ENCODE results near the gene OR1F1.

Gene OR1F1

GRCh38 chr16:3207086-3207953 lies 19.3 kb downstream of the OR1F1 start:
- Histone ChIP-seq H3K9me3 (ENCODE audit: control insufficient read depth in 2 of 2, low read length in 2 of 2) (peaks cover 7 to 12% of the 10 kb centered on the region in 2 donors), H3K36me3 (ENCODE audit: control insufficient read depth in 2 of 2, insufficient read depth in 2 of 2, low read length in 2 of 2) (no peaks in the 10 kb centered on the region), H3K27ac (ENCODE audit: low read length) (no peak overlapping the region), H3K27me3 (ENCODE audit: control insufficient read depth in 1 of 2, insufficient read depth in 2 of 2, low read length in 2 of 2) (peaks cover 0 to 4% of the 10 kb centered on the region in 2 donors), H3K4me1 (ENCODE audit: control insufficient read depth, insufficient read depth, low read length) (no peaks in the 10 kb centered on the region), H3K4me3 (ENCODE audit: low read length in 2 of 2) (no peak overlapping the region), H3K9ac (ENCODE audit: low read length in 2 of 2) (no peak overlapping the region)

- H3K9me3 ChIP-seq (ENCODE audit: control insufficient read depth in 2 of 2, low read length in 2 of 2) = peaks cover 2 to 4% of the 10 kb centered on the region in 2 donors
- H3K4me3 ChIP-seq (ENCODE audit: low read length in 2 of 2) = no peak overlapping the region
- no peak overlapping the region for H3K27ac ChIP-seq (ENCODE audit: low read length)
- H3K27me3 ChIP-seq (ENCODE audit: control insufficient read depth in 1 of 2, insufficient read depth in 2 of 2, low read length in 2 of 2) = no peaks in the 10 kb centered on the region
- no peaks in the 10 kb centered on the region for H3K36me3 ChIP-seq (ENCODE audit: control insufficient read depth in 2 of 2, insufficient read depth in 2 of 2, low read length in 2 of 2)
- H3K9ac ChIP-seq (ENCODE audit: low read length in 2 of 2) = no peak overlapping the region
- no peaks in the 10 kb centered on the region for H3K4me1 ChIP-seq (ENCODE audit: control insufficient read depth, insufficient read depth, low read length)
These were observed 24.0 kb downstream of the OR1F1 start for GRCh38 chr16:3212006-3212405.

GRCh38 chr16:3212567-3212966 lies 24.6 kb downstream of the OR1F1 start:
- Histone ChIP-seq H3K9me3 (ENCODE audit: control insufficient read depth in 2 of 2, low read length in 2 of 2) (peaks cover 2 to 4% of the 10 kb centered on the region in 2 donors), H3K4me3 (ENCODE audit: low read length in 2 of 2) (no peak overlapping the region), H3K9ac (ENCODE audit: low read length in 2 of 2) (no peak overlapping the region), H3K27ac (ENCODE audit: low read length) (no peak overlapping the region), H3K4me1 (ENCODE audit: control insufficient read depth, insufficient read depth, low read length) (no peaks in the 10 kb centered on the region), H3K27me3 (ENCODE audit: control insufficient read depth in 1 of 2, insufficient read depth in 2 of 2, low read length in 2 of 2) (no peaks in the 10 kb centered on the region), H3K36me3 (ENCODE audit: control insufficient read depth in 2 of 2, insufficient read depth in 2 of 2, low read length in 2 of 2) (no peaks in the 10 kb centered on the region)

- no peaks in the 10 kb centered on the region for H3K36me3 ChIP-seq (ENCODE audit: control insufficient read depth in 2 of 2, insufficient read depth in 2 of 2, low read length in 2 of 2)
- H3K27me3 ChIP-seq (ENCODE audit: control insufficient read depth in 1 of 2, insufficient read depth in 2 of 2, low read length in 2 of 2) = no peaks in the 10 kb centered on the region
- H3K9ac ChIP-seq (ENCODE audit: low read length in 2 of 2) = no peak overlapping the region
- H3K4me1 ChIP-seq (ENCODE audit: control insufficient read depth, insufficient read depth, low read length) = no peaks in the 10 kb centered on the region
- H3K27ac ChIP-seq (ENCODE audit: low read length) = no peak overlapping the region
- H3K9me3 ChIP-seq (ENCODE audit: control insufficient read depth in 2 of 2, low read length in 2 of 2) = peaks cover 4 to 8% of the 10 kb centered on the region in 2 donors
- H3K4me3 ChIP-seq (ENCODE audit: low read length in 2 of 2) = no peak overlapping the region
These were observed 27.0 kb downstream of the OR1F1 start for GRCh38 chr16:3214904-3215600.

GRCh38 chr16:3215601-3216262 lies 27.7 kb downstream of the OR1F1 start:
- H3K9me3 ChIP-seq (ENCODE audit: control insufficient read depth in 2 of 2, low read length in 2 of 2) = peaks cover 4 to 8% of the 10 kb centered on the region in 2 donors
- H3K27me3 ChIP-seq (ENCODE audit: control insufficient read depth in 1 of 2, insufficient read depth in 2 of 2, low read length in 2 of 2) = no peaks in the 10 kb centered on the region
- H3K4me1 ChIP-seq (ENCODE audit: control insufficient read depth, insufficient read depth, low read length) = no peaks in the 10 kb centered on the region
- H3K9ac ChIP-seq (ENCODE audit: low read length in 2 of 2) = no peak overlapping the region
- H3K4me3 ChIP-seq (ENCODE audit: low read length in 2 of 2) = no peak overlapping the region
- no peaks in the 10 kb centered on the region for H3K36me3 ChIP-seq (ENCODE audit: control insufficient read depth in 2 of 2, insufficient read depth in 2 of 2, low read length in 2 of 2)
- H3K27ac ChIP-seq (ENCODE audit: low read length) = no peak overlapping the region

GRCh38 chr16:3216263-3216640 lies 28.2 kb downstream of the OR1F1 start:
- H3K27ac ChIP-seq (ENCODE audit: low read length) = no peak overlapping the region
- H3K9me3 ChIP-seq (ENCODE audit: control insufficient read depth in 2 of 2, low read length in 2 of 2) = peaks cover 4 to 14% of the 10 kb centered on the region in 2 donors
- no peaks in the 10 kb centered on the region for H3K36me3 ChIP-seq (ENCODE audit: control insufficient read depth in 2 of 2, insufficient read depth in 2 of 2, low read length in 2 of 2)
- no peak overlapping the region for H3K4me3 ChIP-seq (ENCODE audit: low read length in 2 of 2)
- no peaks in the 10 kb centered on the region for H3K4me1 ChIP-seq (ENCODE audit: control insufficient read depth, insufficient read depth, low read length)
- H3K9ac ChIP-seq (ENCODE audit: low read length in 2 of 2) = no peak overlapping the region
- H3K27me3 ChIP-seq (ENCODE audit: control insufficient read depth in 1 of 2, insufficient read depth in 2 of 2, low read length in 2 of 2) = no peaks in the 10 kb centered on the region

- H3K9me3 ChIP-seq (ENCODE audit: control insufficient read depth in 2 of 2, low read length in 2 of 2) = peaks cover 30 to 52% of the 10 kb centered on the region in 2 donors
These were observed 32.8 kb downstream of the OR1F1 start for GRCh38 chr16:3220839-3221238.

GRCh38 chr16:3223913-3224515 lies 36.0 kb downstream of the OR1F1 start:
- no peaks in the 10 kb centered on the region for H3K4me1 ChIP-seq (ENCODE audit: control insufficient read depth, insufficient read depth, low read length)
- H3K9ac ChIP-seq (ENCODE audit: low read length in 2 of 2) = no peak overlapping the region
- peaks cover 35 to 63% of the 10 kb centered on the region in 2 donors for H3K9me3 ChIP-seq (ENCODE audit: control insufficient read depth in 2 of 2, low read length in 2 of 2)
- peak overlapping the region in 1 of 2 donors; percentile 2 for H3K4me3 ChIP-seq (ENCODE audit: low read length in 2 of 2)
- H3K27me3 ChIP-seq (ENCODE audit: control insufficient read depth in 1 of 2, insufficient read depth in 2 of 2, low read length in 2 of 2) = no peaks in the 10 kb centered on the region
- no peak overlapping the region for H3K27ac ChIP-seq (ENCODE audit: low read length)
- peaks cover 36 to 45% of the 10 kb centered on the region in 2 donors for H3K36me3 ChIP-seq (ENCODE audit: control insufficient read depth in 2 of 2, insufficient read depth in 2 of 2, low read length in 2 of 2)

More at GRCh38 chr16:3220839-3221238, 32.8 kb downstream of the OR1F1 start:
- Histone ChIP-seq H3K9ac (ENCODE audit: low read length in 2 of 2) (no peak overlapping the region), H3K27ac (ENCODE audit: low read length) (no peak overlapping the region), H3K27me3 (ENCODE audit: control insufficient read depth in 1 of 2, insufficient read depth in 2 of 2, low read length in 2 of 2) (no peaks in the 10 kb centered on the region), H3K36me3 (ENCODE audit: control insufficient read depth in 2 of 2, insufficient read depth in 2 of 2, low read length in 2 of 2) (peaks cover 21 to 26% of the 10 kb centered on the region in 2 donors), H3K4me1 (ENCODE audit: control insufficient read depth, insufficient read depth, low read length) (no peaks in the 10 kb centered on the region), H3K4me3 (ENCODE audit: low read length in 2 of 2) (no peak overlapping the region)

- H3K36me3 ChIP-seq (ENCODE audit: control insufficient read depth in 2 of 2, insufficient read depth in 2 of 2, low read length in 2 of 2) = peaks cover 29 to 34% of the 10 kb centered on the region in 2 donors
- no peaks in the 10 kb centered on the region for H3K27me3 ChIP-seq (ENCODE audit: control insufficient read depth in 1 of 2, insufficient read depth in 2 of 2, low read length in 2 of 2)
- H3K9me3 ChIP-seq (ENCODE audit: control insufficient read depth in 2 of 2, low read length in 2 of 2) = peaks cover 0 to 2% of the 10 kb centered on the region in 2 donors
- peak overlapping the region; percentile 94 to 97 for H3K9ac ChIP-seq (ENCODE audit: low read length in 2 of 2)
- H3K4me3 ChIP-seq (ENCODE audit: low read length in 2 of 2) = peak overlapping the region; percentile 79 to 100
- peak overlapping the region; percentile 91 for H3K27ac ChIP-seq (ENCODE audit: low read length)
- H3K4me1 ChIP-seq (ENCODE audit: control insufficient read depth, insufficient read depth, low read length) = peaks cover 13% of the 10 kb centered on the region
These were observed 46.5 kb downstream of the OR1F1 start for GRCh38 chr16:3234543-3234856.

- H3K9me3 ChIP-seq (ENCODE audit: control insufficient read depth in 2 of 2, low read length in 2 of 2) = peaks cover 0 to under 1% of the 10 kb centered on the region in 2 donors
- H3K27me3 ChIP-seq (ENCODE audit: control insufficient read depth in 1 of 2, insufficient read depth in 2 of 2, low read length in 2 of 2) = no peaks in the 10 kb centered on the region
- H3K27ac ChIP-seq (ENCODE audit: low read length) = peak within 1 kb of the TSS; percentile 91
- H3K4me3 ChIP-seq (ENCODE audit: low read length in 2 of 2) = peak within 1 kb of the TSS; percentile 79 to 100
- peak within 1 kb of the TSS; percentile 94 to 97 for H3K9ac ChIP-seq (ENCODE audit: low read length in 2 of 2)
- peaks cover 13% of the 10 kb centered on the region for H3K4me1 ChIP-seq (ENCODE audit: control insufficient read depth, insufficient read depth, low read length)
- H3K36me3 ChIP-seq (ENCODE audit: control insufficient read depth in 2 of 2, insufficient read depth in 2 of 2, low read length in 2 of 2) = peaks cover 25 to 31% of the 10 kb centered on the region in 2 donors
These were observed 47.0 kb downstream of the OR1F1 start, which contains the start of gene ZNF200 for GRCh38 chr16:3234857-3235561. Gene ZNF200, minus strand, starts transcription at chr16:3235158. Its CDS starts 1,403 bp downstream, at chr16:3233755.
